ENCODE results near the gene EGFR.

Gene EGFR

GRCh38 chr7:55018361-55019190 is at the start of gene EGFR:
EGFR (plus strand) TSS chr7:55019017; CDS start chr7:55019278, 261 bp downstream.
- DNase-seq: no peak

- no peak for DNase-seq
Observed at GRCh38 chr7:54969208-54969967, 49.4 kb upstream of the EGFR start.

DNA sequence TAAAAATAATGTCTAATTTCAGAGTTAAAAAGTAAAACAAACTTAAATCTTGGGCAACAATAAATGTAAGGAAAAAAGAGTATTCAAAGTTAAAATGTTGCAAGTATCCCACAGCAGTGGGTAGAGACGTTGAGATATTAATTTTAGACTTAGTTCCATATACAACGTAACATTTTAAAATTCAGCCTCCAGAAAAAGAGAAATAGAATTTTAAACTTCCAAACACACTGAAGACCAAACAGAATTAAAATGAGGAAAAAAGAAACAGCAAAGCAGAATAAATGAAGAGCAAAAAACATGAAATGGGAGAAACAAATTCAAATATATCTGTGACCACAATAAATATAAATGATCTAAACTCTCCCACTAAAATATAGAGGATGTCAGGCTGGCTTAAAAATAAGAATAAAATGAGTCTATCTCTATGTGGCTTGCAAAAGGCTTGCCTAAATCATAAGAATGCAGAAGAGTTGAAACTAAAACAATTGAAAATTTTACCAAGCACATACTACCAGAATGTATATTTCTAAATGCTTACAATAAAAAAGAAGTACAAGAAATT is 46.0 kb upstream of the EGFR start:
- DNase-seq: no peak

DNA sequence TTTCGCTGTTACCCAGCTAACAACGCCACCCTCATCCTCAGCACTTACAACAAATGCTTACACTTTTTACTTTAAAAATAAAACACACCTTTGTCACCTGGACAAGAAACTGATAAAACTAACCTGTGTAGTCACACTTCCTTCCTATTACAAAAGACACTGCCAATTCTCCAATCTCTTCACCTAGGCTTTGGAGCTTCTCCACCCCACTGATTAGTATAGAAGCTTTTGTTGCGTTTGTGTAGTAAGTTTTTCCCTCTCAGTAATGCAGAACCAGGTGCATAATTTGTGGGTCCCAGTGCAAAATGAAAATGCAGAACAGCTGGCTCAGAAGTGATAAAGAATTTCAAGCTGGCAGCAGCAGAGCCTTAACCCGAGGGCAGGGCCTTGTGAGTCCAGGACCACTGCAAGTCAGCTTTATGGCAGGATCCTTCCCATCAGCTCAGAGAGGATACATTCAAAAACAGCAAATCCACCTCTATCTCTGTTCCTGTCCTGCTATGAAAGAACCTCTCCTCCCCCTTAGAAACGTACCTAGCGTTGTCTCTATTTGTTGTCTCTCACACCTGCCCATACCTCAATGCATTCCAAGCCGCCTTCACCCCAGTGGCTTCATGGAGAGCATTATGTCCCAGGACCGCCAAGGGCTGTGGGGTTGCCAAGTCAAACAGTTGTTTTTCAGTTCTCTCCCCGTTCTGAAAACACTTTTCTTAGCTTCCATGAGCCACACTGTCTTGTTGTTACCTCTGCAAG is 40.3 kb upstream of the EGFR start:
- DNase-seq: no peak

- no peak for DNase-seq
Observed at GRCh38 chr7:54980521-54980920, 38.3 kb upstream of the EGFR start.

DNA sequence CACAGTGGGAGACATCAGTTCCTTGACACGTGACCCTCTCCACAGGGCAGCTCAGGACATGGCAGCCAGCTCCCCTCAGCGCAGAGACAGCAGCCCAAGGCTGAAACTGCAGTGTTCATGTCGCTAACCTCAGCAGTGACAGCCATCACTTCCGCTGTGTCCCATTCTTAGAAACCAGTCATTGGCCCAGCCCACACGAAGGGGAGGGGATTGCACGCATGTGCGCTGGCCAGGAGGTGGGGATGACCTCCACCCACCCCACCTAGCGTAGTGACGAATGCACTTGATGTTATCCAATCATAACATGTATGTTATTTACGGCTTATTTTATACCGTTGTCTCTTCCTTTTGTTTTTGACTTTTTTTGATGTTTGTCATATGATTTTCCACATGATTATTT is 36.9 kb upstream of the EGFR start:
- DNase-seq: no peak

GRCh38 chr7:54985426-54986330 is 33.1 kb upstream of the EGFR start:
- no peak for DNase-seq

DNA sequence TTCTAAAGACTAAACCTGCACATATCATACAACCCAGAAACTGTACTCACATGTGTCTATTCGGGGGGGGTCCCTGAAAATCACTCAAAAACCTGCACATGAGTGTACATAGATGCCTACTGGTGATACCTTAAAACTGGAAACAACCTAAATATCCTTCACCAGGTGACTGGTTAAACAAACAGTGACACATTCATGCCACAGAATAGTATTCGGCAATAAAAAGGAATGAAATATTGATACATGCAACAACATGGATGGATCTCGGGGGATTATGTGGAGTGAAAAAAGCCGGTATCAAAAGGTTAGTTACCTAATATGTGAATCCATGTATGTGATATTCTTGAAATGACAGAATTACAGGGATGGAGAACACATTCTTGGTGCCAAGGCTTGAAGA is 32.1 kb upstream of the EGFR start:
- DNase-seq: no peak

DNA sequence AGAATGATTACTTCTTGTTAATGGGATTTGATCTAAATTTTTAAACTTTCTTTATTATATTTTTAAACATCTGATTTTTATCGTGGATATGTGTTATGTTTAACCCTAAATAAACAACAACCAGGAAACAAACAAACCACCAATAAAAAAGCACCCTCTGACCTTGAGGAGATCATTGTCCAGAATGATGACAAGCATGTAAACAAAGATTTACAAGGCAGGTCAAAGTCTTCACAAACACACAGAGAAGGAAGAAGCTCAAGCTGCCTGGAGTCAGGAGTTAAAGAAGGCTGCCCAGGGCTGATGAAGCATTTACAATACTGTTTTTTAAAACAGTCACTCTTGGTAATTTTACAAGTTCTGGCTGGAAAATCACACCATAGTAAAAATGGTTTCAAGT is 31.0 kb upstream of the EGFR start:
- DNase-seq: no peak

DNA sequence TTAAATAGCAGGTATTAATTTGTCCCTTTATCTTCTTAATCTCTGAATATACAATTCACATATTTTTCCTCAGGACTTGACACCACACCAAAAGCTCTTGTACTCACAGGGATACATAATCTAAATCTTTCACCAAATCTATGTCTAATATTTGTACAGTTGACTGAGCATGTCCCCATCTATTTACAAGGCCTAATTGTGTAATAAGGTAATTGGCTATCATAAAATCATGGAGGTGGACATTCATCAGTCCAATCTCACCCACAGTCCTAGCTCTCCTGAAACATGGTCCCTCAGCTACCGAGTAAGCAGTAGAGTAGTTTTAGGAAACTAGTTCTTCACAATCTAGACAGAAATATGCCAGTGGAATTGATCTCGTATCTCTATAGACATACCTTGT is 30.3 kb upstream of the EGFR start:
- no peak for DNase-seq

DNA sequence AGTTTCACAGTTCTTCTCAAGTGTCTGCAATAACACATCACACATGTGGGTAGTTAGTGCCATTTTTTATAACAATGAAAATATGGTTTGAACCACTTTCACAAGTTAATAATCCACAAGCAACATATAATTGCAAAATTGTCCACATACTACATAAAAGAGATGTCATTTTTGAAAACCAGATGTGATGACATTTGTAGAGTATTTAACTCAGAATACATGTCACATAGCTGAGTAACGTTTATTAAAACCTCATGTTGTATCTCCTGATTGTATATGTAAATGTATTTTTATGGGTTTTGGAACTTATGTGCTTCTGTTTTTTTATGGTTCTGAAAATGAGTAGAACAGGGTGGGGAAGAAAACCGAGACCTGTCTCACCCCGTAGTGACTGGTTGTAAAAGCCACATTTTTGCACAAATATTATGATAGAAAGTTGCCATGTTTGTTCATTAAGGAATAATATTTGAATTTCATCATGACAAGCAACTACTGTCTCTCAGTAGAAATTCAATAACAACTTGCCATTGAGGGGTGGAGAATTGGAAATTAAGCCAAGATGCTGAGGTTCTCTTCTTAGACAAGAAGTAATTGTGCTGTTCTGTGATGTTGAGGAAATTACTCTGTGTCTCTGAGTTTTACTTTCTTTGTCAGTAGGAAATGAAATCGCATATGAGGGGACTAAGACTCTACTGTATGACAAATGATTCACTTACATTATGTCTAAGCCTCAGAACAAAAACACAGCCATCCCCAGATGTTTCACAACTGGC is 29.2 kb upstream of the EGFR start:
- DNase-seq: no peak

GRCh38 chr7:54991341-54991740 is 27.5 kb upstream of the EGFR start:
- no peak for DNase-seq

DNA sequence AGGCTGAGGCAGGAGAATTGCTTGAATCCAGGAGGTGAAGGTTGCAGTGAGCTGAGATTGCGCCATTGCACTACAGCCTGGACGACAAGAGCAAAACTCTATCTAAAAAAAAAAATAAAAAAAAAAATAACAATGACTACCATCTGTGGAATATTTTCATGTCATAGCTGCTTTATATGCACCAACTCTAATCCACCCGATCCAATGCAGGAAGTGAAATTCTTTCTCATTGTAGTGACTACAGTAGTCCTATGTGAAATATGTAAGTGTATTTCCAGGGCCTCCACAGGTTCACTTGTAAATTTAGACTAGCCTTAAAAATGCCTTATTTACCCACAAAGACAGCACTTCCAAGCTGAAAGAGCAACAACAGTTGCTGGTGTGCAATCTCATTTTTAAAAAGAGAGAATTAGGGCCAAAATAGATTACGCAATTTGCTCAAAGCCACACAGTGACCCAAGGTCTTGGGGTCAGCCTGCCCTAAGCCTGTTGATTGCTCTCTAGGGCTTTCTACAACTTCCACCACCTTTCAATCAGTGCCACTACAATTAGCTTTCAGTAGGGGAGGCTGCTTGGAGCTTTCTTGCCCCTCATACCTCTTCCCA is 25.8 kb upstream of the EGFR start:
- DNase-seq: no peak

DNA sequence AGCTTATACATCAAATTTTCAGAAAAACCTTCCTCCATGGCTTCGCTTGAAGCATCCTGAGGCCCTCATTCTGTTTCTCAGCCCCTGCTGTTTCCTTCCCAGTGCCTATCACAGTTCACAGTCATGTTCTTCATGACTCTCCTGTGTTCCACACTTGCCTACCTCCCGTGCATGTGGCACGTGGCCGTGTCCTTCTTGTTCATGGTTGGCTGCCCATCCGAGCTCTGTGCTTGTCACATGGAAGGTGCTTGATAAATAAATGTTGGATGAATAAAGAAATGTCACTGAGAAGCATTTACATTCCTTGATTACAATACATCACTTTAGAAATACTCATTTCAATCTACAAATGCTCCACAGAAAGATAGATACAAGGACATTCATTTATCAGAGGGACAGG is 23.7 kb upstream of the EGFR start:
- DNase-seq: no peak

DNA sequence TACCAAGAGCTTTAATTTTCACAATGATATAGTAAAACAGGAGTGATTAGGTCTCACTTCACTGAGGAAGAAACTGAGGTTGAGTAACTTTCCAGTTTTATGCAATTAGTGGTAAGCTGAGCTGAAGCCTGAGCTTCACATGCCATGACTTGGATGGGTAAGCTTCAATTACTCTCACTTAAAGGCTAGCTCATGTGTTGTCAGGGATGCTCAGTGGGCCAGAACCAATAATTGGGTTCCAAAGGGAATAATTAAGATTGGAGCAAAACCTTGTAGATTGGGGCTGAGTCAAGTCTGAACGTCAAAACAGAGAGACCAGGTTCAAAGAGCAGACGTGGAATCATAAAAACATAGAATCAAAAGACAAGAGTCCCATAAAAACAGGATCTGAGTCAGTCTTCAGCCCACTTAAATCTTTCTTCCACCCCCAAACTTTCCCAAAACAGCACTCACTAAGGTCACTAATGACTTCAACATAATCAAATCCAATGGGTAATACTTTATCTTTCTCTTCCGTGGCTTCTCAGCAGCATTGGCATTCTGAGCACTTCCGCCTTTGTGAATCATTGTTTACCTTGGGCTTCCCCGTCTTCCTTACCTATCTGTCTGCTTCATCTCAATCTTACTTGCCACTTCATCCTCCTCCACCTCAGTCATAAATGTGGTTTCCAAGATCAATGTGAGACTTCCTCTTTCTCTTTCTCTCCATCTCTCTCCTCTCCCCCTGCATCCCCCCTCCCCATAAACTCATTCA is 23.0 kb upstream of the EGFR start:
- DNase-seq: peak; percentile 27 to 32

DNA sequence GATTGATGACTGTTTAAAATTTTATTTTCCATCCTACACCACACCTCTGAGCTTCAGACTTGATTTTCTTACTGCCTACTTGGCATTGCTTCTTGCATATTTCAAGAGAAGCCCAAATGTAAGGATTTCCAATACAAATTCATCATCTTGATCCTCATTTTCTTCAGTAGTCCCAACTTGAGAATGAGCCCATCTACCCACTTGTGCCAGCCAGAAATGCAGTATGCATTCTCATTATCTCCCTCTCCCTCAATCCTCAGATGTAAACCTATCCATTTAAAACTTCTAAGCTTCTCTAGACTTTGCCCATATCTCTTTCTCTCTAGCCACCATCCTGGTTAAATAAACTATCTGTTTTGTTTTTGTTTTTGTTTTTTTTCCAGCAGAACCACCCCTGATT is 22.4 kb upstream of the EGFR start:
- no peak for DNase-seq

DNA sequence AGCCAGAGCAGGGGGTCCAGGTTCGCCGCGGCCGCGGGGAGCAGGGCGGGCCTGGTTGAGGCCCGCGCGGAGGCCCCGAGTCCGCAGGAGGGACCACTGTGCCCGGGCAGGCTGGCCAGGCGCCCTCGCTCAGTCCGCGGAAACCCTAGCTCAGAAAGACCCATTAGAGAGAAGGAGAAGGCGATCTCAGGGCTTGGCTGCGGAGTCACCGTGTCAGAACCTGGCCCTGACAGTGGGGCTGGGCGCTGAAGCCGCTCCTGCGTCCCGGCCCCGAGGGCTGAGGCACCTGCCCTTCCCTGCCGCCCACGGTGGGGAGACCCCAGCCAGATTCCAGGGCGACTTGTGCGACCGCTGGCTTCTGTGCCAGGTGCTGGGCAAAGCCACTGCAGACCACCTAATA is 14.2 kb upstream of the EGFR start:
- no peak for DNase-seq

DNA sequence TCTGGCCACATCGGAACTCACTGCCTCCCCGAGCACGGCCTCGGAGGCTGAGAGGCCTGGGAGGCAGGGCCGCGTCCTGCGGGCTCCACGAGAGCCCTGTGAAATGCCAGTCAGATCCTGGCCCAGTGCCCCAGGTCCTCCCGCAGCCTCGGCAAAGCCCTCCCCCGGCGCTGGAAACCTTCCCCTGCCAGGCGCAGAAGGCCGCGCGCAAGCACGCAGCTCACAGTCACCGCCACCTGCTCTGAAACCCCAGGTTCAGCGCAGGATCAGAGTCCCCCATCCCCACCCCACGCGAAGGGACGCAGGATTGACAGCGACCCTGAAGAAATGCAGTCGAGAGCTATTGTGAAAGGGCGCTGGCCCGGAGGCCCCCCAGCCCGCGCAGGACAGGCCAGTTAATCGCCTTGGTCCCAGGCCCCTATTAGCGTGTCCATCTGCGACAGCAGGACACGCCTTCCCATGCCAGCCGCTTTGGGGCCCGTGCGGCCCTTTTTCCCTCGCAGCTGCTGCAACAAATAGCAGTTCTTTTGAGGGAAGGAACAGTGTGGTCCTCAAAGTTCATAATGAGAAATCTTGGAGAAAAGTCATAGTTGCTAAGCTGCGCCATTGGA is 13.5 kb upstream of the EGFR start:
- DNase-seq: no peak

- DNase-seq: no peak
Observed at GRCh38 chr7:55006499-55006898, 12.3 kb upstream of the EGFR start.

- DNase-seq: no peak
Observed at GRCh38 chr7:55013851-55014250, 5.0 kb upstream of the EGFR start.
